Left ventricle myocardium inferior (tissue), 1 donor: Measurements from ENCODE around the gene IL22RA1. TPM values are rescaled to one million over a fixed set of nuclear protein-coding genes. Genes with fewer than 3 reads are reported as not detected.

ENCODE experiments used
- DNase-seq: peaks from one replicate; pipeline ENCODE4 v3.0.0-alpha.2; 2020
- H3K27ac ChIP-seq: fragments of 200-600 bp; replicated peaks from 2 replicates; pipeline ENCODE4 v1.8.0; 2021
- H3K27me3 ChIP-seq: fragments of 200-600 bp; 2 replicates; pipeline ENCODE4 v1.8.0; 2021; ENCODE audit warnings: low read depth
- H3K36me3 ChIP-seq: fragments of 200-600 bp; 2 replicates; pipeline ENCODE4 v1.8.0; 2021
- H3K4me1 ChIP-seq: fragments of 200-600 bp; 2 replicates; pipeline ENCODE4 v1.8.0; 2021
- H3K4me3 ChIP-seq: fragments of 200-600 bp; 2 replicates; pipeline ENCODE4 v1.8.0; 2021; ENCODE audit warnings: mild to moderate bottlenecking, moderate library complexity
- H3K9me3 ChIP-seq: fragments of 200-600 bp; replicated peaks from 2 replicates; pipeline ENCODE4 v1.8.0; 2021
- intact Hi-C: fragments of 100-400 bp; cut with micrococcal nuclease; formaldehyde crosslinking; loops from one replicate; pipeline ENCODE4 v1.11.0; 2022
- total RNA-seq: library from RNA; stranded (reverse); fragmentation: NEBNext Ultra II Directional; extraction: Animal tissue kit (Norgen Biotek cat#: 25700); gene quantifications from one replicate; pipeline ENCODE4 v1.2.1, GENCODE V29; 2021
- TF ChIP-seq, protein P1 (sequence below): fragments of 200-600 bp; IDR thresholded peaks from 2 replicates; pipeline ENCODE4 v1.8.0; 2021; ENCODE audit warnings: antibody characterized with exemption, mild to moderate bottlenecking, borderline replicate concordance
- donor health status: DM: no; HTN: yes; CAD: no; lungs with severe emphysema.

The IL22RA1 gene
- total RNA-seq, 1 donor from 2014 or later, result 0.14 TPM

DNA sequence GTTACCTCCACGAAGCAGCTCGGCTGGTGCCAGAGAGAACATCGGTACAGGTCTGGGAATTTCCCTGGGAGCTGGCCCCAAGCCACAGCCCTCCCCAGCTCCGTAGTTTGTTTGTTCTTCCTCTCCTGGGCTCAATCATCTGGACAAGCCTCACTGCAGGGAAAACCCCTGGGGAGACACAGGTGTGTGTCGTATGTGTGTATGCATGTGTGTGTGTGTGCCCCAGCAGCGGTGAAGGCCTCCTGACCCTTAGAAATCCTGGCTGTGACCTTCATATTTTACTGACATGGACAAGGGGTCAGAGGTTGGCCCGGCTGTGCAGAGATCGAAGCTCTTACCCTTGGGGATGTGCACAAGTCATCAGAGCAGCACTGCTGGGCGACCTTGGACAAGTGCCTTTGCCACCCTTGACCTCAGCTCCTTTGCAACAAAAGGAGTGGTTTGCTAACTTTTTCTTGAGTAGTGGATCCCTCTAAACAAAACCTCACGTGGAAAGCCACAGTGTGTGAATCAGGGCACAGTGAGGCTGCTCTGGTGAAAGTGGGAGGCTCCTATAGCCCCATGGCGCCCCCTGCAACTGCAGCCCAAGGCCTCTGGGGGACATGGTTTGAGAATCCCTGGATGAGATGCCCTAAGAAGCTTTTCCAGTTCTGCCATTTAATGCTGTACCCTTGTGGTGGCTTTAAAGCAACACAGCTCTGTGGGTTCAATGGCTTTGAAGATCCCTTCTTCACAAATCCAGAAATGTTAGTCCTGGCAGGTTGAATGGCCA is 12.3 kb upstream of the IL22RA1 start:
- Histone ChIP-seq H3K27ac (no peak overlapping the region), H3K27me3 (peaks cover 24% of the 10 kb centered on the region), H3K4me3 (no peak overlapping the region), H3K4me1 (peaks cover 17% of the 10 kb centered on the region), H3K36me3 (no peaks in the 10 kb centered on the region), H3K9me3 (no peaks in the 10 kb centered on the region)
- DNase-seq, result no peak
- intact Hi-C loops, result no loop called here
- TF ChIP-seq, protein P1, sequence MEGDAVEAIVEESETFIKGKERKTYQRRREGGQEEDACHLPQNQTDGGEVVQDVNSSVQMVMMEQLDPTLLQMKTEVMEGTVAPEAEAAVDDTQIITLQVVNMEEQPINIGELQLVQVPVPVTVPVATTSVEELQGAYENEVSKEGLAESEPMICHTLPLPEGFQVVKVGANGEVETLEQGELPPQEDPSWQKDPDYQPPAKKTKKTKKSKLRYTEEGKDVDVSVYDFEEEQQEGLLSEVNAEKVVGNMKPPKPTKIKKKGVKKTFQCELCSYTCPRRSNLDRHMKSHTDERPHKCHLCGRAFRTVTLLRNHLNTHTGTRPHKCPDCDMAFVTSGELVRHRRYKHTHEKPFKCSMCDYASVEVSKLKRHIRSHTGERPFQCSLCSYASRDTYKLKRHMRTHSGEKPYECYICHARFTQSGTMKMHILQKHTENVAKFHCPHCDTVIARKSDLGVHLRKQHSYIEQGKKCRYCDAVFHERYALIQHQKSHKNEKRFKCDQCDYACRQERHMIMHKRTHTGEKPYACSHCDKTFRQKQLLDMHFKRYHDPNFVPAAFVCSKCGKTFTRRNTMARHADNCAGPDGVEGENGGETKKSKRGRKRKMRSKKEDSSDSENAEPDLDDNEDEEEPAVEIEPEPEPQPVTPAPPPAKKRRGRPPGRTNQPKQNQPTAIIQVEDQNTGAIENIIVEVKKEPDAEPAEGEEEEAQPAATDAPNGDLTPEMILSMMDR, result no peak

DNA sequence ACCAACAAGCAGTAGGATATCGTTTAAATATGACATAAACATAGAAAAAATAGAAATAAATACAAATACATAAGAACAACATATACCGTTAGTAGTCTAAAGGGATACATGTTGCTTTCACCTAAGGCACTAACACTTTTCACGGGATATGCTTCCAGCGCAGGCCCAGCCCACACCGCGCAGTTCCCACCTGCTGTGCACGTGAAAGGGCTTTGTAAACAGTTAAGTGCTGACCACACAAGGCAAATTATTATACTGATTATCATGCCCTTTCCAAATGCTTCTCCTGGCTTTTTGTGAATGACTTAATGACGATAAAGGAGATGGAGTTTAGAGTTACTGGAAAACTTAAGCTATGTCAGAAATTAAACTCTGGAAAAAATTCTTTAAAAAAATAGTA is 11.3 kb upstream of the IL22RA1 start:
- H3K36me3 ChIP-seq, result no peaks in the 10 kb centered on the region
- H3K4me1 ChIP-seq, result peaks cover 21% of the 10 kb centered on the region
- intact Hi-C loops, result no loop called here
- peaks cover 34% of the 10 kb centered on the region for H3K27me3 ChIP-seq
- H3K4me3 ChIP-seq, result no peak overlapping the region
- H3K9me3 ChIP-seq, result no peaks in the 10 kb centered on the region
- H3K27ac ChIP-seq, result no peak overlapping the region
- TF ChIP-seq, protein P1, result no peak
- DNase-seq, result no peak

GRCh38 chr1:24152631-24153494 is 9.9 kb upstream of the IL22RA1 start:
- intact Hi-C loops, result no loop called here

DNA sequence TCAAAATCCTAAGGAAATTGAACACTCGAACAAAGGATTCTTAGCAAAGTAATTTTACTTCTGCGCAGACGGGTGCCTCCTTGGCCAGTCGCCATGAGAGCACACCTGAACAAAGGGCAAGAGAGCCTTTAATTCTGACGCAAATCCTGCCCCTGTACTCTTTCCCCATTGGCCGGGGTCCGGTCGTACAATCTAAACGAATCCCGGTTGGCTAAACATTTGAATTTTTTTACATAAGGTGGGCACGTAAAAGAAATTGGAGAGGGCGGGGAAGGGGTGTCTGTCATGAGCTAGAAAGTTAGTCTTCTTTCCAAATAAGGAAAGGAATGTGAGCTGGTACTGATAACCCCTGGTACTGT is 8.2 kb upstream of the IL22RA1 start:
- TF ChIP-seq, protein P1, result no peak
- H3K9me3 ChIP-seq, result no peaks in the 10 kb centered on the region
- no peaks in the 10 kb centered on the region for H3K36me3 ChIP-seq
- peaks cover 12% of the 10 kb centered on the region for H3K4me1 ChIP-seq
- DNase-seq, result no peak
- H3K27ac ChIP-seq, result no peak overlapping the region
- intact Hi-C loops, result no loop called here
- peaks cover 51% of the 10 kb centered on the region for H3K27me3 ChIP-seq
- no peak overlapping the region for H3K4me3 ChIP-seq

More at GRCh38 chr1:24152631-24153494, 9.9 kb upstream of the IL22RA1 start:
- no peak for DNase-seq
- TF ChIP-seq, protein P1, result no peak
- H3K27ac ChIP-seq, result no peak overlapping the region
- H3K4me3 ChIP-seq, result no peak overlapping the region
- no peaks in the 10 kb centered on the region for H3K9me3 ChIP-seq
- peaks cover 16% of the 10 kb centered on the region for H3K4me1 ChIP-seq
- H3K36me3 ChIP-seq, result no peaks in the 10 kb centered on the region
- peaks cover 47% of the 10 kb centered on the region for H3K27me3 ChIP-seq

DNA sequence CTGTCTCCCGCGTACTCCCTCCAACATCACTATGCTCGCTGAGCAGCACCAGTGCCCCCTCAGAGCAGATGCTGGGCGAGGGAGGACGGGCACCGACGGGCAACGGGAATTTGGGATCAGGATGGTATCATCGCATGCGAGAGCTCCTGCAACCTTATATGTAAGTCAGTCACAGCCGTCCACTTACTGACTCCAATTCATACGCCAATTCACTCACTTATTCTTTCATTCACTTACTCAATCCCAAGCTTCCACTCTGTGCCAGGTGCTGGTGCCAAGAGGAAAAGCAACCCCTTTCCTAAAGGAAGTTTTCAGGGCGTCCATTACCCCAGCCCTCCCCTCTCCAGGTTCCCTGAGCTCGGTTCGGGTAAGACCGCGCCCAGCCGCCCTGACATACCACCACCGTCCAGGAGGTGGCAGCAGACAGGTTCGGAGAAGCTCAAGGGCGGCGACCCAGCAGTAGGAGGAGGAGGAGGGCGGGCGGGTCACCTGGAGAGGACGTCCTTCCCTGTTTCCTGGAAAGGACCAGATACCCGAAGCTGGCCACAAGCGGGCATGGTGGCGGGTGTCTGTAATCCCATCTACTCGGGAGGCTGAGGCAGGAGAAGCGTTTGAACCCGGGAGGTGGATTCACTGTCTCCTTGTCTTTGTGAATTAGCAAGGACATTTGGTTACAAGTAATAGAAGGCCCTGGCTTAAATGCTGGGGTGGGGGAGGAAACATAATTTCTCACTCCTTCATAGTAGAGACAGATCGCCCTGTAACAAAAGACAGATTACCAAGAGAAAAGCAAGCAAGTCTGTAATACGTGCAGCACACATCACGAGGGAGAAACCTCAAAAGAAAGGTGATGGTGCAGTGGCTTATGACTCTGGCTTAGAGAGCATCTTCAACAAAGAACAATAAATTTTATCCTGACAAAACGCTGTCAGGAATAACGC is 7.6 kb upstream of the IL22RA1 start:
- TF ChIP-seq, protein P1, result peak; percentile 93
- peak; percentile 88 for DNase-seq
- peaks cover 12% of the 10 kb centered on the region for H3K4me1 ChIP-seq
- no peaks in the 10 kb centered on the region for H3K9me3 ChIP-seq
- H3K36me3 ChIP-seq, result no peaks in the 10 kb centered on the region
- intact Hi-C loops, result no loop called here
- peak overlapping the region; percentile 28 for H3K4me3 ChIP-seq
- H3K27me3 ChIP-seq, result peaks cover 48% of the 10 kb centered on the region
- H3K27ac ChIP-seq, result no peak overlapping the region
